ENCODE measurements around the gene ARF6.

- TF ChIP-seq POLR2AphosphoS5 (IDR thresholded peaks at IDR 0.05; ENCODE audit: borderline replicate concordance, low read depth, low read length): no peak
- TF ChIP-seq EZH2 (IDR thresholded peaks at IDR 0.05): no peak
- no peak for TF ChIP-seq FOXP2 (optimal IDR thresholded peaks at IDR 0.05; ENCODE audit: control extremely low read depth, extremely low read length, insufficient read depth)
Measured at GRCh38 chr14:49865431-49865859, 27.4 kb upstream of the ARF6 start.
